Measurements from ENCODE around the gene TPCN2.

Gene TPCN2

GRCh38 chr11:69101792-69102695 lies 53.3 kb downstream of the TPCN2 start:
- Histone ChIP-seq H3K36me3 (ENCODE audit: control insufficient read depth, insufficient read depth, low read length) (no peaks in the 10 kb centered on the region), H3K4me3 (ENCODE audit: low read length) (no peak overlapping the region), H3K4me1 (ENCODE audit: control insufficient read depth, insufficient read depth, low read length) (peaks cover 24% of the 10 kb centered on the region), H3K27me3 (ENCODE audit: control insufficient read depth, insufficient read depth, low read length) (peaks cover 19% of the 10 kb centered on the region), H3K9ac (ENCODE audit: low read length) (no peak overlapping the region), H3K9me3 (ENCODE audit: control insufficient read depth, low read length) (no peaks in the 10 kb centered on the region)

- Histone ChIP-seq H3K9me3 (ENCODE audit: control insufficient read depth, low read length) (no peaks in the 10 kb centered on the region), H3K4me3 (ENCODE audit: low read length) (no peak overlapping the region), H3K36me3 (ENCODE audit: control insufficient read depth, insufficient read depth, low read length) (no peaks in the 10 kb centered on the region), H3K27me3 (ENCODE audit: control insufficient read depth, insufficient read depth, low read length) (peaks cover 21% of the 10 kb centered on the region), H3K4me1 (ENCODE audit: control insufficient read depth, insufficient read depth, low read length) (peaks cover 24% of the 10 kb centered on the region), H3K9ac (ENCODE audit: low read length) (no peak overlapping the region)
These were observed 54.2 kb downstream of the TPCN2 start for GRCh38 chr11:69102732-69103615.

- H3K4me1 ChIP-seq (ENCODE audit: control insufficient read depth, insufficient read depth, low read length): peaks cover 24% of the 10 kb centered on the region
- no peak overlapping the region for H3K4me3 ChIP-seq (ENCODE audit: low read length)
- H3K9ac ChIP-seq (ENCODE audit: low read length): no peak overlapping the region
- peaks cover 23% of the 10 kb centered on the region for H3K27me3 ChIP-seq (ENCODE audit: control insufficient read depth, insufficient read depth, low read length)
- H3K9me3 ChIP-seq (ENCODE audit: control insufficient read depth, low read length): no peaks in the 10 kb centered on the region
- H3K36me3 ChIP-seq (ENCODE audit: control insufficient read depth, insufficient read depth, low read length): no peaks in the 10 kb centered on the region
These were observed 55.6 kb downstream of the TPCN2 start for GRCh38 chr11:69104212-69104855.

GRCh38 chr11:69104856-69105395 lies 56.2 kb downstream of the TPCN2 start:
- H3K9ac ChIP-seq (ENCODE audit: low read length): peak overlapping the region; percentile 3
- no peak overlapping the region for H3K4me3 ChIP-seq (ENCODE audit: low read length)
- H3K36me3 ChIP-seq (ENCODE audit: control insufficient read depth, insufficient read depth, low read length): no peaks in the 10 kb centered on the region
- H3K4me1 ChIP-seq (ENCODE audit: control insufficient read depth, insufficient read depth, low read length): peaks cover 24% of the 10 kb centered on the region
- H3K27me3 ChIP-seq (ENCODE audit: control insufficient read depth, insufficient read depth, low read length): peaks cover 17% of the 10 kb centered on the region
- no peaks in the 10 kb centered on the region for H3K9me3 ChIP-seq (ENCODE audit: control insufficient read depth, low read length)

- H3K9me3 ChIP-seq (ENCODE audit: control insufficient read depth, low read length): no peaks in the 10 kb centered on the region
- peaks cover 24% of the 10 kb centered on the region for H3K4me1 ChIP-seq (ENCODE audit: control insufficient read depth, insufficient read depth, low read length)
- H3K36me3 ChIP-seq (ENCODE audit: control insufficient read depth, insufficient read depth, low read length): no peaks in the 10 kb centered on the region
- H3K4me3 ChIP-seq (ENCODE audit: low read length): no peak overlapping the region
- H3K27me3 ChIP-seq (ENCODE audit: control insufficient read depth, insufficient read depth, low read length): peaks cover 11% of the 10 kb centered on the region
- H3K9ac ChIP-seq (ENCODE audit: low read length): peak overlapping the region; percentile 3
These were observed 56.8 kb downstream of the TPCN2 start for GRCh38 chr11:69105461-69106030.

- Histone ChIP-seq H3K9ac (ENCODE audit: low read length) (no peak overlapping the region), H3K4me1 (ENCODE audit: control insufficient read depth, insufficient read depth, low read length) (peaks cover 24% of the 10 kb centered on the region), H3K36me3 (ENCODE audit: control insufficient read depth, insufficient read depth, low read length) (no peaks in the 10 kb centered on the region), H3K27me3 (ENCODE audit: control insufficient read depth, insufficient read depth, low read length) (peaks cover 4% of the 10 kb centered on the region), H3K4me3 (ENCODE audit: low read length) (no peak overlapping the region), H3K9me3 (ENCODE audit: control insufficient read depth, low read length) (no peaks in the 10 kb centered on the region)
These were observed 57.5 kb downstream of the TPCN2 start for GRCh38 chr11:69106031-69106811.

GRCh38 chr11:69107413-69107812 lies 58.7 kb downstream of the TPCN2 start:
- H3K4me1 ChIP-seq (ENCODE audit: control insufficient read depth, insufficient read depth, low read length): peaks cover 15% of the 10 kb centered on the region
- no peak overlapping the region for H3K4me3 ChIP-seq (ENCODE audit: low read length)
- no peaks in the 10 kb centered on the region for H3K36me3 ChIP-seq (ENCODE audit: control insufficient read depth, insufficient read depth, low read length)
- H3K27me3 ChIP-seq (ENCODE audit: control insufficient read depth, insufficient read depth, low read length): peaks cover 4% of the 10 kb centered on the region
- H3K9ac ChIP-seq (ENCODE audit: low read length): no peak overlapping the region
- H3K9me3 ChIP-seq (ENCODE audit: control insufficient read depth, low read length): no peaks in the 10 kb centered on the region

GRCh38 chr11:69108030-69108429 lies 59.3 kb downstream of the TPCN2 start:
- H3K9ac ChIP-seq (ENCODE audit: low read length): no peak overlapping the region
- no peaks in the 10 kb centered on the region for H3K36me3 ChIP-seq (ENCODE audit: control insufficient read depth, insufficient read depth, low read length)
- H3K9me3 ChIP-seq (ENCODE audit: control insufficient read depth, low read length): no peaks in the 10 kb centered on the region
- H3K27me3 ChIP-seq (ENCODE audit: control insufficient read depth, insufficient read depth, low read length): peaks cover 4% of the 10 kb centered on the region
- peaks cover 9% of the 10 kb centered on the region for H3K4me1 ChIP-seq (ENCODE audit: control insufficient read depth, insufficient read depth, low read length)
- H3K4me3 ChIP-seq (ENCODE audit: low read length): no peak overlapping the region

GRCh38 chr11:69108559-69108958 lies 59.8 kb downstream of the TPCN2 start:
- H3K4me3 ChIP-seq (ENCODE audit: low read length): no peak overlapping the region
- no peaks in the 10 kb centered on the region for H3K36me3 ChIP-seq (ENCODE audit: control insufficient read depth, insufficient read depth, low read length)
- H3K9ac ChIP-seq (ENCODE audit: low read length): no peak overlapping the region
- no peaks in the 10 kb centered on the region for H3K9me3 ChIP-seq (ENCODE audit: control insufficient read depth, low read length)
- H3K4me1 ChIP-seq (ENCODE audit: control insufficient read depth, insufficient read depth, low read length): peaks cover 10% of the 10 kb centered on the region
- H3K27me3 ChIP-seq (ENCODE audit: control insufficient read depth, insufficient read depth, low read length): peaks cover 4% of the 10 kb centered on the region

GRCh38 chr11:69109101-69109500 lies 60.4 kb downstream of the TPCN2 start:
- Histone ChIP-seq H3K4me1 (ENCODE audit: control insufficient read depth, insufficient read depth, low read length) (peaks cover 15% of the 10 kb centered on the region), H3K9ac (ENCODE audit: low read length) (no peak overlapping the region), H3K9me3 (ENCODE audit: control insufficient read depth, low read length) (no peaks in the 10 kb centered on the region), H3K36me3 (ENCODE audit: control insufficient read depth, insufficient read depth, low read length) (no peaks in the 10 kb centered on the region), H3K27me3 (ENCODE audit: control insufficient read depth, insufficient read depth, low read length) (peaks cover 4% of the 10 kb centered on the region), H3K4me3 (ENCODE audit: low read length) (no peak overlapping the region)

GRCh38 chr11:69110451-69110850 lies 61.7 kb downstream of the TPCN2 start:
- Histone ChIP-seq H3K4me1 (ENCODE audit: control insufficient read depth, insufficient read depth, low read length) (peaks cover 29% of the 10 kb centered on the region), H3K27me3 (ENCODE audit: control insufficient read depth, insufficient read depth, low read length) (peaks cover 4% of the 10 kb centered on the region)

More at GRCh38 chr11:69110451-69110850, 61.7 kb downstream of the TPCN2 start:
- no peaks in the 10 kb centered on the region for H3K9me3 ChIP-seq (ENCODE audit: control insufficient read depth, low read length)
- no peaks in the 10 kb centered on the region for H3K36me3 ChIP-seq (ENCODE audit: control insufficient read depth, insufficient read depth, low read length)
- no peak overlapping the region for H3K9ac ChIP-seq (ENCODE audit: low read length)
- H3K4me3 ChIP-seq (ENCODE audit: low read length): no peak overlapping the region

Measured in mucosa of stomach (tissue), 1 donor.